Glomerular endothelial cell (primary cell): ENCODE measurements around the gene DCST1. TPM values are rescaled to one million over a fixed set of nuclear protein-coding genes. Genes with fewer than 3 reads are reported as not detected.

Source experiments
- DNase-seq: peaks from one replicate; pipeline ENCODE4 v3.0.0-alpha.2; 2011; ENCODE audit warnings: low read depth, low spot score; ENCODE audit errors: extremely low read depth
- total RNA-seq: library from RNA; depleted of rRNA; stranded (reverse); fragments of >200 nt; gene quantifications from 2 replicates; pipeline ENCODE4 v1.2.3, GENCODE V29; 2015

The DCST1 gene
- total RNA-seq, 1 donor from 2014 or later: not detected

DNA sequence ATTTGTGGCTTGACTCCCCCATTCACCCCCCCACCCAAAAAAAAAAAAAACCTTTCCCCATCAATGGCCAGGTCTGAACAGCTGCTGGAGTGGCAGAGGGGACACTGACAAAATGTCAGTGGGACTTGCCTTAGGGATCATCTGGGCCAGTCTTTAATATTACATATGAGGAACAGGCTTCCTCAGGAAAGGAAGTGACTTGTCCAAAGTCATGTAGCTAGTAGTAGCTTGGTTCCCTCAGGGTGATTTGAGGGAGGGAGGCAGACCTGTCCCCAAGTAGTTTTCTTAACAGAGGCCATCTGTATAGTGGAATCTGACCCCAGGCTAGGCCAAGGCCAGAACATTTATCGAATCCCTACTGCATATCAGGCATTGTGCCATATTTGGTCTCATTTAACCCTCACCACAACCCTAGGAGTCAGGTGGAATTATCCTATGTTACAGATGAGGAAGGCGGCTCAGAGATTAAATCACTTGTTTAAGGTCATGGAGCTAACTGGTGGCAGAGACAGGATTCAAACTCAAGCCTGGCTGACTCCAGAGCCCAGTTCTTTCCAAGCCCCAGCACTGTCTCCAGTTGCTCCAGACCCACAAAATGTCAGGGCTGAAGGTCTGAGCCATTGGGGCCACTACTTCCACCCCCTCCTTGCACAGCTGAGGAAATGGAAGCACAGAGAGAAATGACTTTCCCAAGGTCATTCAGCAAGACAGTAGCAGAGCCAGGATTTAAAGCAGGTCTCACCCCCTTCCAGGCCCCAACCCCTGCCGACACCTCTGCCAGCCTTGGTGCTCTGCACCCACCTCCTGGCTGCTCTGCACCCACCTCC, 20.6 kb upstream of the DCST1 start:
- DNase-seq: no peak

DNA sequence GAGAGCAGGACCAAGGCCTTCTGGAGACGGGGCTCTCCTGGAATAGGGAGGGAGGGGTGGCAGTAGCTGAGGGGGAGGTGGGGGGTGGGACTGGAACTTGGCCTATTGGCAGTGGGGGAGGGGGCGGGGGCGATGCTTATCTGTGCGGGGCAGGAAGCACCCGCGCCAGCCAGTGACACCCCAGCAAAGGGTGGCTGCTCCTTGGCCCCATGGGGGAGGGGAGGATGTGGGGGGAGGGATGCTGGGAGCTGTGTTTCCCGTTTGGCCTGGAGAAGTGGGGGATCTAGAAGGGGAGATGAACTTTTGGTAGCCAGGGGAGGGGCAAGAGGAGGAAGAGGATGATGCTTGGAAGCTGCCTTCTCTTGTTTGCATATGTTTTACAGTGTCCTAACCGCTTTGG, 20.0 kb upstream of the DCST1 start:
- no peak for DNase-seq

DNA sequence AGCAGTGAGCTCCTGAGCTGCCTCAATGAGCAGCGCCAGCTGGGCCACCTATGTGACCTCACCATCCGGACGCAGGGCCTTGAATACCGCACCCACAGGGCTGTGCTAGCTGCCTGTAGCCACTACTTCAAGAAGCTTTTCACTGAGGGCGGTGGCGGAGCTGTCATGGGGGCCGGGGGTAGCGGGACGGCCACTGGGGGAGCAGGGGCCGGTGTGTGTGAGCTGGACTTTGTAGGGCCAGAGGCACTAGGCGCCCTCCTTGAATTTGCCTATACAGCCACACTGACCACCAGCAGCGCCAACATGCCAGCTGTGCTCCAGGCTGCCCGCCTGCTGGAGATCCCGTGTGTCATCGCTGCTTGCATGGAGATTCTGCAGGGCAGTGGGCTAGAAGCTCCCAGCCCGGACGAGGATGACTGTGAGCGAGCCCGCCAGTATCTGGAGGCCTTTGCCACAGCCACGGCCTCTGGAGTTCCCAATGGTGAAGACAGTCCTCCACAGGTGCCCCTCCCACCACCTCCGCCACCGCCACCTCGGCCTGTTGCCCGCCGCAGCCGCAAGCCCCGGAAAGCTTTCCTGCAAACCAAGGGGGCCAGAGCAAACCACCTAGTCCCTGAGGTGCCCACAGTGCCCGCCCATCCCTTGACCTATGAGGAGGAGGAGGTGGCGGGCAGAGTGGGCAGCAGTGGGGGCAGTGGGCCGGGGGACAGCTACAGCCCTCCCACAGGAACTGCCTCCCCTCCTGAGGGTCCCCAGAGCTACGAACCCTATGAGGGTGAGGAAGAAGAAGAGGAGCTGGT, 18.7 kb upstream of the DCST1 start:
- no peak for DNase-seq

DNA sequence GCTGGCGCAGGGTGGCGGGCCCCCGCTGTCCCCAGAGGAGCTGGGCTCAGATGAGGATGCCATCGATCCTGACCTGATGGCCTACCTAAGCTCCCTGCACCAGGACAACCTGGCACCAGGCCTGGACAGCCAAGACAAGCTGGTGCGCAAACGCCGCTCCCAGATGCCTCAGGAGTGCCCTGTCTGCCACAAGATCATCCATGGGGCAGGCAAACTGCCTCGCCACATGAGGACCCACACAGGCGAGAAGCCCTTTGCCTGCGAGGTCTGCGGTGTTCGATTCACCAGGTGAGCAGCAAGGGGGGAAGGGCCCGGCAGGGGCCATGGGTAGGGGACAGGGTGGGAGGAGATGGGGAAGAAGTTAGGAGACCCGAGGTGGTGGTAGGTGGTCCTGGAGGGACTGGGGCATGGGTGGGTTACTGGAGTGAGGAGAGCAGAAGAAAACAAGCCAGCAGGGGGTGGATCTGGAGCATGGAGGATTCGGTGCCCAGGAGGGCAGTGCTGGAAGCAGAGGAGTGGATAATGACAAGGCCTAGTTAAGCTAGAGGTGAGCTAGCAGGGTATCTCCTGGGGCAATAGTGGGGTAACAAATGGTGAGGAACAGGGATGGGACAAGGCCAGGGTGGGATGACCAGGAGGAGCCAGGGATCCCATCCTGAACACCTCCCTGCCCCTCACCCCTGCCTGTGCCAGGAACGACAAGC, 17.9 kb upstream of the DCST1 start:
- no peak for DNase-seq

DNA sequence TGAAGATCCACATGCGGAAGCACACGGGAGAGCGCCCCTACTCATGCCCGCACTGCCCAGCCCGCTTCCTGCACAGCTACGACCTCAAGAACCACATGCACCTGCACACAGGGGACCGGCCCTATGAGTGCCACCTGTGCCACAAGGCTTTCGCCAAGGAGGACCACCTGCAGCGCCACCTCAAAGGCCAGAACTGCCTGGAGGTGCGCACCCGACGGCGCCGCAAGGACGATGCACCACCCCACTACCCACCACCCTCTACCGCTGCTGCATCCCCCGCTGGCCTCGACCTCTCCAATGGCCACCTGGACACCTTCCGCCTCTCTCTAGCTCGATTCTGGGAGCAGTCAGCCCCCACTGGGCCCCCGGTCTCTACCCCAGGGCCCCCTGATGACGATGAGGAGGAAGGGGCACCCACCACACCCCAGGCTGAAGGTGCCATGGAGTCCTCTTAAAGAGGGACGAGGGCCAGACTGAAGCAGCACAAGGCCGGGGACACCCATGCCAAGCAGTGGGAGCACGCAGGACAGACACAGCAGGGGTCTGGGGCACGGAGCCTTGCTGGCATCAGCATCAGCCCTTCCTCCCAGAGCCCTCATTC, 17.3 kb upstream of the DCST1 start:
- DNase-seq: no peak

DNA sequence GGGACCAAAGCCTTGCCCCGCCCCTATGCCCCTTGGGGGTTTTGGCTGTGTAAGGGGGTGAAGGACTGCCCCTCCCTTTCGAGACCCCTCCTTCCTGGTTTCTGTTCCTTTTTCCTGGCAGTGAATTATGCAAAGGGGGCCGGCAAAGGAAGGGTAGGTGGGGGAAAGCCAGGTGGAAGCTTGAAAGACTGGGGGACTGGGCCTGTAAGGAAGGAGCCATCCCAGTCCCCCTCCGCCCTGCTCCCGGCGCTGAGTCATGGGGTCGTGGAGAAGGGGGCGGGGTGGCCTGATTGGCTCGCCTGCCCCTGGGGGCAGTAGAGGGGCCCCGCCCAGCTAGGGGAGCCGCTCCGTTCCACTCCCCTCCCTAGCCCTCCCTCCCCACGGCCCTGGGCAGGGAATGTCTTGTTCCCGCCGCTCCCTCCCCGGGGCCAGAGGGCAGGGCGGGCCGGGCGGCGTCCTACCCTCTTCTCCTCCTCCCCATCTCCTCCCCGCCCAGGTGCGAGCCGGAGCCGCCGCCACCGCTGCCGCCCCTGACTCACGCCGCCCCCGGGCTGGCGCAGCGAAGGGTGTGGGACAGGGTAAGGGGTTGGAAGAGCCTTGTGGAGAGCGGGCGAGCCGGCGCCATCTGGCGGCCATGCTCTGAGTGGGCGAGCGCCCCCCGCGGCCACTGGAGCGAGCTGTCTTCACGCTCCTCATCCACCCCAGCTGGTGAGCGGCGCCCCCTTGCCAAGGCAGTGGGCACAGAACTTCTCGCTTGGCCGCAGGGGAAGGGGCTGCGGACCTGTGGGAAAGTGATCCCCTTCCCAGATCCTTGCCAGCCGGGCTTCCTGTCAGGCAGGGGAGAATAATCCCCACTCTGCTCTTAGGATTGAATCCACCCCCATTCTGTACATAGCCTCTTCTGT, 16.3 kb upstream of the DCST1 start:
- no peak for DNase-seq

DNA sequence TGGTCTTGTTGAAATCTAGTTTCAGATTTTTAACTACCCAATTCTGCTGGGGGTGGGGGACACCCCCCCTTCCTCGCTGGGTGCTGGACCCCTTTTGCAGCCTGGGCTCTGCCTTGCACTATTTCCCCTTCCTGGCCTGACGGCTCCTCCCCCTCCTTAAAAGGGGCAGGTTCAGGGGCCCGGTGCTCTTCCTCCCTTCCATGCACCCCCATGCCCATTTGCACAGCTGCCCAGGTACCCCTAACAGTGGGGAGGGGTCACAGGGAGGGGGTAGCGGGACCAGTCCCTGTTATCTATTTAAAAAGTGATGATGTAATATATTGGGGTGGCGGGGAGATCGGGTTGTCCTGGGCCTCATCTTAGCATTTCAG, 15.7 kb upstream of the DCST1 start:
- no peak for DNase-seq

DNA sequence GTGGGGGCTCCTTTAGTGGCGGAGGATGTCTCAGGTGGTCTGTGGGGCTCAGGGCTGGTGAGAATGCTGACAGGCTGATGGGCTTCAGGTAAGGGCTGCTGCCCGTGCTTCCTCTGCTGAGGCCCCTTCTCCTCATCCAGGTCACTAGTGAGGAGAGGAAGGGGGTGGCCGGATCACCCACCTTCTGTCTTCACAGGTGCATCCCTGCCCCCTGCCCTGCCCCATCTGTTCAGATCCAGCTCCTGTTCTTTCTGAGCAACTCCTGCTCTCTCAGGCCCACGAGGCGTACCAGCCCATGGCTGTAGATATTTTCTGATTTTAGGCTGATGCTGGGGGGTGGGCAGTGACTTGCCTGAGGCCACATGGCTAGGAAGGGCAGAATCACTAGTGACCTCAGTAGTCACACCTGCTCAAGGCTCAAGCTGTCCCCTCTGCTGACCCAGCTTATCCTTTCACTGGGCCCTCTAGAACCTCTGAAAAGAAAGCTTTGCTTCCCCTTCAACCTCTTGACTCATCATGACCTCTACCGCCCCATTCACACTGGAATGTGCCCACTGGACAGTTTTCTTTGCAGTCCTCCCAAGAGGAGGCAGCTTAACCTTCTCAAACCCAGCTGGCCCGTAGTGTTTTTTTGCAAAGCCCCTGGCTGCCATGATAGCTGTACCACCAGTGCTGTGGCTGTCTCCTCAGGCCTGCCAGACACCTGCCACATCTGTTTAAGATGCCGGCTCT, 14.8 kb upstream of the DCST1 start:
- DNase-seq: no peak

DNA sequence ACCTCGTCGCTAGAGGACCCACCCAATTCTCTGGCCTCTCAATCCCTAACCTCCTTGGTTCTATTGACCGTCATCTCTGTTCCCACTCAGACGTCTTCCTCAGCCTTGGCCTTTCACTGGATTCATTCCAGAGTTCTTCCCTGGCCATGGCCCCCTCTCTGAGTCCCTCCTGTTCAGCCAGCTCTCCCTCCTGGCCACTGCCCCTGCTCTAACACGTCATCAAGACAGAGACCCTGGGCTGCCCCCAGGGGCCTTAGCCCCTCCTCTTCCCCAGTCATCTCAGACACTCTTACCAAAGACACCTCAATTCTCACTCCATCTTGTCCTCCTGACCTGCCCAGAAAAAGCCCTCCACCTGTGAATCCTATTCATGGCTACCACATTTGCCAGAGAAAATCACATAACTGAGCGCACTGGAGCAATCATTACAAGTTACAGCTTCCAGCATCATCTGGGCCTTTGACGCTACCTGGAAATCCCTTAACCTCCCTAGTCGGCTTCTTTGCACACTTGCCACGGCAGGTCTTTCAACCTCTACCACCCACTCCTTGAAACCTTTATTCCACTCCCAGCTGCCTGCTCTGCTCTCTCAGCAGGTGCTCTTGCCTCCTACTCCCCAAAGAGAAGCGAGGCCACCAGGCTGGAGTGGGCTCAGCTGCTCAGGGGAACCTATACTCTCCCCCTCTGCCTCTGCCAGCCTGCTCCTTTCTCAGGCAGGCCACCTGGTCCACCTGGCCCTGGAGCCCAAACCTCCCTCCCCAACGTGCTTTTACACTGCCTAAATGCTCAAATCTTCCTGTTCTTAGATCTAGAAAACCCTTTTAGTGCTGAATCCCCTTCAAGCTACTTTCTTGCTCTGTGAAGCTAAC, 14.0 kb upstream of the DCST1 start:
- no peak for DNase-seq

DNA sequence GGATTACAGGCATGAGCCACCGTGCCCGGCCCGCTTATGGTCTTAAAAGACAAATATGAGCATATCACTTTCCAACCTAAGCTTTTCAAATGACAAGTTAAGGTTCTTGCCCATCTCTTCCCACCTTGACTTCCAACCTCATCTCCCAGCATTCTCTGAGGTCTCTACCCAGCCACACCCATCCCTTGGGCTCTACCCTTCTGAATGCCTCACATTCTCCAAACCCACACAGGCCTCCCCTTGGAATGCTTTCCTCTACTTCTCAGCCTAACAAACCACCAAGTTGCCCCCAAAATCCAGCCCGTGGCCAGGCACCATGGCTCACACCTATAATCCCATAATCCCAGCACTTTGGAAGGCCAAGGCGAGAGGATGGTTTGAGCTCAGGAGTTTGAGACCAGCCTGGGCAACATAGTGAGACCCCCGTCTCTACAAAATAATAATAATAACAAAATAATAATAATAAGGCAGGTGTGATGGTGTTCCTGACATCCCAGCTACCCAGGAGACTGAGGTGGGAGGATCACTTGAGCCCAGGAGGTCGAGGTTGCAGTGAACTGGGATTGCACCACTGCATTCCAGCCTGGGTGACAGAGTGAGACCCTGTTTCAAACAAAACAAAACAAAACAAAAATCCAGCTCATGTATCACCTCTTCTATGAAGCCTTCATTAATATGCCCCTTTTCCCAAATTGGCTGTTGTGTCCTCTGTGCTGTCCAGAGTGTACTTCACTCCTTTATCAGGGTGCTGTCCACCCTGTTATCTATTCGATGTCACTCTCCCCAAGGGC, 11.3 kb upstream of the DCST1 start:
- DNase-seq: no peak

DNA sequence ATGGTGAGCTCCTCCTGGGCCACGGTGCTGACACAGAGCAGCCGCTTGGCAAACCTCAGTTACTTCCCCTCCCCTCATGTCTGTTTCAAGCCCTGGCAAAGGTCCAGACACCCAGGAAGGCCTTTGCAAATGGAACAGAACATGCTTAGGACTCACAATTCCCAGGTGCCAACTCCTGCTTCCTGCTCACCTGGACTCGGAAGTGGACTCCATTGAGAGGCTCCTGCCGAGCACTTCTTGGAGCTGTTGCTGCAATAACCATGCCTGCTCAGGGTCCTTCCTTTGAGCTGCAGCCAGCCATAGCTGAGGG, 10.7 kb upstream of the DCST1 start:
- DNase-seq: no peak

DNA sequence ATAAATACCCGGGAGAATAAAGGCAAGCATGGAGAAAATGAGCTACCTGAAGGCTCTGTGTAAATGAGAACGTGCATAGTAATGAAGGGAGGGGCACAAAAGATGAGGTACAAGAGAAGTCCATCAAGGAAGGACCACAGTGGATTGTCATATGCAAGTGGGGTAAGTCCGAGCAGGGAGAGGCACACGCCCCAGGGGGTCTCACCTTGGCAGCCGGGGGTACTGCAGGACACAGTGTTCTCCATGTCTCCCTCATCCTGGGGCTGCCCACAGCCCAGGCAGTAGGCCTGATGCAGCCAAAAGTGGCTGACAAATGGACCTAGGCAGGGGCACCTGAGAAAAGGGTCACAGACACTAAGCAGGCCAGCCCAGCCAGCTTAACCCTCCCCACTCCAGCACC, 10.0 kb upstream of the DCST1 start:
- DNase-seq: no peak

DNA sequence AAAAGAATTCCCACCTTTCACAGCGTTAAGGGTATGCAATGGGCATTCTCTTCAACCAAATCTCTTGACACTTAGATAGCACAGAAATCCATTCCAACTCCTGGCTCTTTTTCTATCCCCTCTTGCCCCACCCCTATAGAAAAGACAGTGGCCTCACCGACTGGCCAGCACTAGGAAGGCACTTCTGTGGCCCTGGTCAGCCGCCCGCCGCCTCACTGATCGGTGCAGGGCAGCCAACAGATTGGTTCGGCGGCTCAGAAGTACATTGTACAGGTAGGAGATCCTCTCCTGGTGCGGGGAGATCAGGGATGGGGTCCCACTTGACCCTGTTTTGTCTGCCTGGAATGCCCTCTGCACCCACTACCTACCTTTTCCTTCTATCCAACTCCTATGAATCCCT, 9.3 kb upstream of the DCST1 start:
- no peak for DNase-seq

DNA sequence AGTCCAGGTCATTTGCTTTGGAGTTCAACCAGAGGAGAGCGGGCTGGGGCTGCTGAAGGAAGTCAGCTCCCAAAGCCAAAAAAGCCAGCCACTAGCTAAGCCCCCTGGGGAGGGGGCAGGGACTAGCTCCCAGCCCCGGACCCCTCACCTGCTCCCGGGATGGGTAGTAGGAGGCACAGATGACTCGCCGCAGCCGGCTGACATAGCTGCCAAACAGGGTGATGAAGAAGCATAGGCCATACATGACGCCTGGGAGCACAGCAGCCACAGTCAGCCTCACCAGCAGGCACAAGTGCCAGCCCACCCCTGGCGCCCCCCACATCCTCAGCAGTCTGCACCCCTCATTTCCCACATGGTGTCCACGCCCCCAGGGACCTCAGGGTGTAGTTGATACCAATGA, 7.5 kb upstream of the DCST1 start:
- no peak for DNase-seq

DNA sequence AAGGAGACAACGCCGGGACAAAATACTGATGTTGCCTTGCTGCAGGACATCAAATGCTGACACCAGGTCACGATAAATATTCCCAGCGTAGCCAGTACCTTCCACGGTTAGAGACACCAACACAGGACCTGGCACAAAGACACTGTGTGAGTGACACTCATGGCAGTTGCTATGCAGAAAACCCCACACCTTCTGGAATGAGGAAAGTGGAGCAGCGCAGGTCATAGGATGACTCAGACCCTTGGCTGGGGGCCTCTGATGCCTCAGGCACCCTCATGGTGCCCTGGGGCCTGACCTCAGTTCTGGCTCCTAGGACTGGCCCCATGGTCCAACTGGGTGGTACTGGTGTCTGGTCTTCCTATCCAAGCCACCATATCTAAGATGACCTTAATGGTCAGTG, 7.0 kb upstream of the DCST1 start:
- DNase-seq: no peak

DNA sequence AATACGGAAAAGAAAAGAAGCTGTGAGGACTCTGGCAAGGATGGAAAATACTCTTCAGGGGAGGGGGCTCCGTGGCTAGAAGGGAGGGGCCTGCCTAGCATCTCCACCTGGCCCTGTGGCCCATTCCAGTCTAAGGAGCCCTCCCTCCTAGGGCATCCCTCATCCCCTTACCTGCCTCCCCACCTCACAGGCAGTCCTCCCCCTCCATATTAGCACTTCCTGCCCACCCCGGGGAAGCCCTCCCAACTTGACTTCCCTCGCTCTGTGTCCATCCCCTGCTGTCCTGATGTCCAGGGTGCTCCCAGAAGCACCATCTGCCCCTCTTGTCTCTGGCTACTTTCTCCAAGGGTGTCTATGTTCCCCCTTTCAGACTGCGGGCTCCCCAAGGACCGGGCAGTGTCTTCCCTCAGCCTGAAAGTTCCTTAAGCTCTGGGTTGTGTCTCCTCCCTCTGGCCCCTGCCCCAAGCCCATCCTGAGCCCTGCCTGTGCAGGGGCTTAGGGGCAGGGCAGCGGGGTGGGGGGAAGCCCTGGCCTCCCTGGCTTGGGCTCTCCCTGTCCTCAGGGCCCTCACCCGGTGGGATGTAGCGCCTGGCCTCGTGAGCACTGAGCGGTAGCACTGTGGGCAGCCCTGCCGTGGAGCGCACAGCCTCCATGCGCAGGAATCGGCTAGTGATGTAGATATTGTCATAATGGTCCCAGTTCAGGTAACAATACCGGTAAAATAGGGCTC, 3.9 kb upstream of the DCST1 start:
- DNase-seq: no peak

DNA sequence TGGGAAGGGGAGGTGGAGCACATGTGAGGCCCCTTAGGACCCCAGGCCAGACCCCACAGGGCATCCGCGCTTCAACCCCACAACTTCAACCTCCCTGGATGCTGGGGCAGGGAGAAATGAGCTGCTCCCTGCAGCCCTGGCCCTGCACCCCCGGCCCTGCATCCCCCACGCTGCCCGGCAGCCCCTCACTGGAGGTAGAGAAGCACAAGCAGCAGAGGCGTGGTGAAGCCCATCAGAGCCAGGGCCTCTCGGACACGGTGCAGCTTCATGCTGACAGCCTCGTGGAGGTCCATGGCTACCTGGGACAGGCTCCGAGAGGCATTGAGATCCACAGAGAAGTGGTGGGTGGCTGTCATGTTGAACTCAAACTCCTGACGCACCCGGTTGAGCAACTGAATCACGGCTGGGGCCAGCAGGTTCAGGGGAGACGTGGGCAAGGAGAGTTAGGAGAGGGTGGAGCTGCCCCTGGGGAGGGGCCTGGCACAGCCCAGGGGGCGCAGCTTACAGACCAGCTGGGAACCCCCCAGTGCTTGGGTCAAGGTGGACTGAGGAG, 3.3 kb upstream of the DCST1 start:
- DNase-seq: no peak
